Right forelimb (tissue), 1 donor: Measurements from ENCODE around the gene IGFL1.
A peak's percentile ranks its signal among the peaks of the same experiment; 100 is the strongest.
"Not testable (repeated sequence)": the region's sequence is repeated elsewhere in the genome, so short reads cannot be mapped to it uniquely, and the experiment has no call there.

Experiments used
- DNase-seq: peaks from one replicate; pipeline ENCODE4 v3.0.0-alpha.2; 2018

IGFL1 gene

GRCh38 chr19:46226438-46226973 is 3.0 kb upstream of the IGFL1 start:
- no peak for DNase-seq

GRCh38 chr19:46232029-46232428 is 2.5 kb downstream of the IGFL1 start:
- no peak for DNase-seq

GRCh38 chr19:46232468-46232867 is 2.9 kb downstream of the IGFL1 start:
- no peak for DNase-seq

GRCh38 chr19:46232938-46233621 is 3.5 kb downstream of the IGFL1 start:
- no peak for DNase-seq

- not testable (repeated sequence) for DNase-seq
Measured at GRCh38 chr19:46233871-46234270, 4.3 kb downstream of the IGFL1 start.

GRCh38 chr19:46238141-46238540 is 8.6 kb downstream of the IGFL1 start:
- DNase-seq: not testable (repeated sequence)

- no peak for DNase-seq
Measured at GRCh38 chr19:46239193-46240024, 9.9 kb downstream of the IGFL1 start.

- DNase-seq: no peak
Measured at GRCh38 chr19:46240693-46241092, 11.2 kb downstream of the IGFL1 start.

- DNase-seq: no peak
Measured at GRCh38 chr19:46241626-46242025, 12.1 kb downstream of the IGFL1 start.

- not testable (repeated sequence) for DNase-seq
Measured at GRCh38 chr19:46243081-46243654, 13.6 kb downstream of the IGFL1 start.

- no peak for DNase-seq
Measured at GRCh38 chr19:46250076-46250735, 20.7 kb downstream of the IGFL1 start.

- DNase-seq: no peak
Measured at GRCh38 chr19:46251416-46251815, 21.9 kb downstream of the IGFL1 start.

GRCh38 chr19:46254776-46255175 is 25.2 kb downstream of the IGFL1 start:
- DNase-seq: no peak

GRCh38 chr19:46256855-46257254 is 27.3 kb downstream of the IGFL1 start:
- no peak for DNase-seq

GRCh38 chr19:46261501-46261900 is 32.0 kb downstream of the IGFL1 start:
- DNase-seq: not testable (repeated sequence)

- DNase-seq: not testable (repeated sequence)
Measured at GRCh38 chr19:46262684-46263296, 33.2 kb downstream of the IGFL1 start.

GRCh38 chr19:46264801-46265200 is 35.3 kb downstream of the IGFL1 start:
- DNase-seq: not testable (repeated sequence)

GRCh38 chr19:46265217-46265828 is 35.8 kb downstream of the IGFL1 start:
- peak; percentile 81 for DNase-seq

- no peak for DNase-seq
Measured at GRCh38 chr19:46269101-46269500, 39.6 kb downstream of the IGFL1 start.

- DNase-seq: no peak
Measured at GRCh38 chr19:46270521-46271256, 41.1 kb downstream of the IGFL1 start.

- DNase-seq: no peak
Measured at GRCh38 chr19:46271481-46272197, 42.1 kb downstream of the IGFL1 start.
